ACC112 (cell line): Measurements from ENCODE around the gene RCAN2.

Source experiments
- H2AFZ ChIP-seq: fragments of 200-600 bp; sonication (generic); one replicate; pipeline ENCODE4 v1.6.0; 2017; ENCODE audit warnings: antibody characterized with exemption, low read length; ENCODE audit not compliant: unreplicated experiment
- H3K27ac ChIP-seq: fragments of 200-600 bp; sonication (generic); 2 replicates; pipeline ENCODE4 v1.5.1; 2014; ENCODE audit warnings: low read depth, mild to moderate bottlenecking, antibody characterized with exemption, low read length, moderate library complexity
- H3K27me3 ChIP-seq: fragments of 200-600 bp; sonication (generic); 2 replicates; pipeline ENCODE4 v1.6.1; 2014; ENCODE audit warnings: mild to moderate bottlenecking, antibody characterized with exemption, low read length, moderate library complexity, mixed read lengths; ENCODE audit not compliant: insufficient read depth
- H3K36me3 ChIP-seq: fragments of 200-600 bp; sonication (generic); 2 replicates; pipeline ENCODE4 v1.6.1; 2016; ENCODE audit warnings: mild to moderate bottlenecking, antibody characterized with exemption, low read length, moderate library complexity, mixed read lengths; ENCODE audit not compliant: insufficient read depth
- H3K4me1 ChIP-seq: fragments of 200-600 bp; sonication (generic); one replicate; pipeline ENCODE4 v1.6.1; 2016; ENCODE audit warnings: low read length, mixed read lengths; ENCODE audit not compliant: insufficient read depth, unreplicated experiment, control insufficient read depth
- H3K4me3 ChIP-seq: fragments of 200-600 bp; sonication (generic); 2 replicates; pipeline ENCODE4 v1.5.1; 2014; ENCODE audit warnings: mild to moderate bottlenecking, low read depth, low read length
- H3K79me2 ChIP-seq: fragments of 200-600 bp; sonication (generic); one replicate; pipeline ENCODE4 v1.6.0; 2016; ENCODE audit warnings: low read length; ENCODE audit not compliant: control insufficient read depth, unreplicated experiment, insufficient read depth

The RCAN2 gene

GRCh38 chr6:46262928-46263706 is 228.1 kb downstream of the RCAN2 start:
- H3K36me3 ChIP-seq, result no peaks in the 10 kb centered on the region
- no peaks in the 10 kb centered on the region for H3K79me2 ChIP-seq
- H3K4me3 ChIP-seq, result no peak overlapping the region
- no peak overlapping the region for H3K27ac ChIP-seq
- H3K4me1 ChIP-seq, result peaks cover 6% of the 10 kb centered on the region
- H2AFZ ChIP-seq, result no peak overlapping the region
- H3K27me3 ChIP-seq, result 0 out of 2 replicates have a peak, but pooled peaks cover 2% of the 10 kb centered on the region

GRCh38 chr6:46258249-46258648 is 233.0 kb downstream of the RCAN2 start:
- Histone ChIP-seq H2AFZ (no peak overlapping the region), H3K27ac (no peak overlapping the region), H3K79me2 (no peaks in the 10 kb centered on the region), H3K4me1 (no peaks in the 10 kb centered on the region), H3K27me3 (peaks cover 18% of the 10 kb centered on the region; the same call in 1 of the 2 replicates), H3K4me3 (no peak overlapping the region), H3K36me3 (no peaks in the 10 kb centered on the region)

GRCh38 chr6:46255528-46255927 is 235.7 kb downstream of the RCAN2 start:
- Histone ChIP-seq H3K27me3 (peaks cover 18% of the 10 kb centered on the region; the same call in 1 of the 2 replicates), H2AFZ (no peak overlapping the region), H3K4me1 (no peaks in the 10 kb centered on the region), H3K27ac (no peak overlapping the region), H3K4me3 (no peak overlapping the region), H3K36me3 (no peaks in the 10 kb centered on the region), H3K79me2 (no peaks in the 10 kb centered on the region)

GRCh38 chr6:46254946-46255345 is 236.3 kb downstream of the RCAN2 start:
- Histone ChIP-seq H3K27me3 (peaks cover 16% of the 10 kb centered on the region; the same call in 1 of the 2 replicates), H3K79me2 (no peaks in the 10 kb centered on the region), H3K4me3 (no peak overlapping the region), H3K36me3 (no peaks in the 10 kb centered on the region), H2AFZ (no peak overlapping the region), H3K27ac (no peak overlapping the region), H3K4me1 (no peaks in the 10 kb centered on the region)

- Histone ChIP-seq H3K36me3 (no peaks in the 10 kb centered on the region), H3K4me1 (no peaks in the 10 kb centered on the region), H3K79me2 (no peaks in the 10 kb centered on the region), H3K27me3 (peaks cover 16% of the 10 kb centered on the region; the same call in 1 of the 2 replicates), H3K4me3 (no peak overlapping the region), H2AFZ (no peak overlapping the region), H3K27ac (no peak overlapping the region)
These were observed 236.9 kb downstream of the RCAN2 start for GRCh38 chr6:46254331-46254730.

- Histone ChIP-seq H3K79me2 (no peaks in the 10 kb centered on the region), H3K4me3 (no peak overlapping the region), H3K27me3 (peaks cover 11% of the 10 kb centered on the region; the same call in 1 of the 2 replicates), H3K4me1 (no peaks in the 10 kb centered on the region), H3K36me3 (no peaks in the 10 kb centered on the region), H3K27ac (no peak overlapping the region), H2AFZ (no peak overlapping the region)
These were observed 239.5 kb downstream of the RCAN2 start for GRCh38 chr6:46251583-46252339.

- H3K4me3 ChIP-seq, result no peak overlapping the region
- H3K79me2 ChIP-seq, result no peaks in the 10 kb centered on the region
- no peaks in the 10 kb centered on the region for H3K4me1 ChIP-seq
- no peaks in the 10 kb centered on the region for H3K36me3 ChIP-seq
- no peaks in the 10 kb centered on the region for H3K27me3 ChIP-seq
- H2AFZ ChIP-seq, result no peak overlapping the region
- no peak overlapping the region for H3K27ac ChIP-seq
These were observed 243.1 kb downstream of the RCAN2 start for GRCh38 chr6:46248143-46248542.

GRCh38 chr6:46246727-46247126 is 244.5 kb downstream of the RCAN2 start:
- H3K79me2 ChIP-seq, result no peaks in the 10 kb centered on the region
- no peaks in the 10 kb centered on the region for H3K27me3 ChIP-seq
- no peaks in the 10 kb centered on the region for H3K4me1 ChIP-seq
- no peak overlapping the region for H2AFZ ChIP-seq
- H3K4me3 ChIP-seq, result no peak overlapping the region
- H3K27ac ChIP-seq, result no peak overlapping the region
- H3K36me3 ChIP-seq, result no peaks in the 10 kb centered on the region

GRCh38 chr6:46246081-46246480 is 245.2 kb downstream of the RCAN2 start:
- H3K36me3 ChIP-seq, result no peaks in the 10 kb centered on the region
- H3K4me3 ChIP-seq, result no peak overlapping the region
- H3K4me1 ChIP-seq, result no peaks in the 10 kb centered on the region
- H3K27ac ChIP-seq, result no peak overlapping the region
- H3K27me3 ChIP-seq, result no peaks in the 10 kb centered on the region
- H2AFZ ChIP-seq, result no peak overlapping the region
- no peaks in the 10 kb centered on the region for H3K79me2 ChIP-seq

GRCh38 chr6:46244670-46245069 is 246.6 kb downstream of the RCAN2 start:
- H2AFZ ChIP-seq, result no peak overlapping the region
- no peak overlapping the region for H3K4me3 ChIP-seq
- H3K27me3 ChIP-seq, result no peaks in the 10 kb centered on the region
- no peak overlapping the region for H3K27ac ChIP-seq
- no peaks in the 10 kb centered on the region for H3K79me2 ChIP-seq
- H3K4me1 ChIP-seq, result no peaks in the 10 kb centered on the region
- H3K36me3 ChIP-seq, result no peaks in the 10 kb centered on the region

- no peaks in the 10 kb centered on the region for H3K79me2 ChIP-seq
- H2AFZ ChIP-seq, result no peak overlapping the region
- H3K27ac ChIP-seq, result no peak overlapping the region
- no peaks in the 10 kb centered on the region for H3K27me3 ChIP-seq
- no peaks in the 10 kb centered on the region for H3K36me3 ChIP-seq
- H3K4me1 ChIP-seq, result no peaks in the 10 kb centered on the region
- H3K4me3 ChIP-seq, result no peak overlapping the region
These were observed 247.5 kb downstream of the RCAN2 start for GRCh38 chr6:46243754-46244153.
